ENCODE measurements around the gene TRAF1.

- TF ChIP-seq CTCF (IDR thresholded peaks at IDR 0.05) (no peak), NFYB (CRISPR knock-in tag; conservative IDR thresholded peaks at IDR 0.05; ENCODE audit: low read depth) (no peak), TEAD4 (CRISPR knock-in tag; IDR thresholded peaks at IDR 0.05) (no peak), JUN (CRISPR knock-in tag; IDR thresholded peaks at IDR 0.05) (no peak), NR3C1 (CRISPR knock-in tag; conservative IDR thresholded peaks at IDR 0.05; ENCODE audit: low read depth) (no peak)
These were observed 64.1 kb downstream of the TRAF1 start for GRCh38 chr9:120862452-120862851.

Data from WTC11 (cell line).